ENCODE measurements around the gene NT5DC1.

NT5DC1 gene

GRCh38 chr6:116106146-116106545 lies 5.5 kb downstream of the NT5DC1 start:
- no peaks in the 10 kb centered on the region for H3K9me3 Mint-ChIP-seq
- H3K27ac Mint-ChIP-seq = no peak overlapping the region
- ATAC-seq = no peak
- no peaks in the 10 kb centered on the region for H3K27me3 Mint-ChIP-seq
- DNase-seq = no peak
- peaks cover 46% of the 10 kb centered on the region for H3K4me1 Mint-ChIP-seq
- no peak overlapping the region for H3K4me3 Mint-ChIP-seq

DNA sequence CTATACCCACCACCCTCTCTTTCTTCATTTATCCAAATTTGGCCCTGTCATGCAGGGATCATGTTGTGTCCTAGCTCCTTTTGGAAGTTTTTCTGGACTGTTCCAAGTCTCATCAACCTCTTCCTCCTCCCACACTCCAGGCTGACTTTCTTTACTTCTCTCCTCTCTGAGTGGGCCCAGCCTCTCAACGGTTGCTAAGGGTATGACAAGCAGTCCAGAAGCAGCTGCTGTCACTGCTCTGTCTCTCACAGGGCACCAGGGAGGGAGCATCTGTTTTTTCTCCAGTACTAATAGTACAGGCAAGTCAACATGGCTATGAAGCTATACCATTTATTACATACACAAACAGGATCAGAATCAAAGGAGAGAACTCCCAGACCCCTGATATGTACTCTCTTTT lies 8.2 kb downstream of the NT5DC1 start:
- peaks cover 22% of the 10 kb centered on the region for H3K4me1 Mint-ChIP-seq
- DNase-seq = no peak
- H3K4me3 Mint-ChIP-seq = no peak overlapping the region
- no peaks in the 10 kb centered on the region for H3K9me3 Mint-ChIP-seq
- no peak for ATAC-seq
- H3K27me3 Mint-ChIP-seq = no peaks in the 10 kb centered on the region
- H3K27ac Mint-ChIP-seq = peak overlapping the region in 1 of 2 donors; percentile 13

DNA sequence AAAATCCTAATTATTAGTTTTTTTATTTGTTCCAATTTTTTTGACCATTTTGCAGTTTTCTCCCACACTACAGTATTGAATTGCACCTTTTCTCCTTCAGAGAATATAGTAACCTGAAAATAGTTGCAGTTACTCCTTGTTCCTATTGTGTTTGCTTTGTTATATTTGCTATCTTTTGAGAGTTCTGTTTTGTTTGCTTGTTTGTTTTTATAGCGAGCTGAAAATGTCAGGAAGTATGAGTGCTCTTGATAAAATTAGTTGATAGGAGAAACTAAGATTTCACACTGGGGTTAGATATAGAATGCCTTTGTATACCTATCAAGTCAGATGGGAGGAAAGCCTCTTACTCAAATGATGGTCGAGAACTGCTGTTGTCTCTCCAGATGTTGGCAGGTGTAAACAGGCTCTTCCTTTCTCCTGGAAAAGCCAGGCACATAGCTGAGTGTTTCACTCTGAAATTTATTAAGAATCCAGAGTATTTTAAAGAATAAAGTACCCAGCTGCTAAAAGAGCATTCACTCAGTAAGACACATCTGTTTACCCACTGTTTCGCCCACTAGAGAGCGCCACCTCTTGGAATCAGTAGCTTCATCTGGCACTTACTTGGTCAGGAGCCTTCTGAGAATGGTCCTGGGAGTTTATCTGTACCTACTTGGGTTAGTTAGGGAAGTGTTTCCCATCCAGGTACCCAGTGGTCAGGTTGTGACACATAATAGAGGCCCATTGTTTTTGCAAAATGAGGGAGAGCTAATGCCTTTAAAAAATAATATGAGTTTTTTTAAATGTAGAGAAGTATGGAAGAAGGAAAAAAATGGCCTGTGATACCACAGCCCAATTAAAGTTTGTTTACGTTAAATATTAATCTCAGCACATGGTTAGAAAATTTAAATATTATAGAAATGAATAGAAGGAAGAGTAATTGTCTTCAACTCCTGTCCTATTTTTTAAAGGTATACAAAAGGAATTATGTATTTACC lies 11.2 kb downstream of the NT5DC1 start:
- Mint-ChIP-seq H3K27ac (peak overlapping the region in 1 of 2 donors; percentile 23), H3K9me3 (no peaks in the 10 kb centered on the region), H3K27me3 (no peaks in the 10 kb centered on the region), H3K4me1 (no peaks in the 10 kb centered on the region), H3K4me3 (no peak overlapping the region)
- DNase-seq = no peak
- peak; percentile 48 for ATAC-seq

DNA sequence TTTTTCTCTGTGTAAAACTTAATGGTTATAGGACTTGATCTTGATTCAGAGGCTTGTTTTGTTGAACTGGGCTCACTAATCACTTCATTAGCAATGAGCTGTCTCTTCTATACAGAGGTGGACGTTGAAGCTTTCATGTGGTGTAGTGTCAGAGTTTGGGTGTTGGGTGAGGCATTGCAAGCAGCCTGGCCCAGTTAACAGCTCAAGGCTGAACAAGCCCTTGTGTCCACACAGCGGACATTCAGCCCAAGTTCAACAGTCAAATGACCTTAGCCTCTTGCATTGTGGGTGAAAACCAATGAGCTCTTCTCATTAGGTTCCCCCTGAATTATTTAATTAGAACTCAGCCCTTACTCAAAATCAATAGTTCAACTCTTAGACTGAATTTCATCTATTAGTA lies 12.7 kb downstream of the NT5DC1 start:
- DNase-seq = no peak
- no peaks in the 10 kb centered on the region for H3K27me3 Mint-ChIP-seq
- H3K4me3 Mint-ChIP-seq = no peak overlapping the region
- H3K9me3 Mint-ChIP-seq = no peaks in the 10 kb centered on the region
- no peak for ATAC-seq
- no peaks in the 10 kb centered on the region for H3K4me1 Mint-ChIP-seq
- H3K27ac Mint-ChIP-seq = no peak overlapping the region

GRCh38 chr6:116115781-116116180 lies 15.1 kb downstream of the NT5DC1 start:
- no peaks in the 10 kb centered on the region for H3K27me3 Mint-ChIP-seq
- H3K27ac Mint-ChIP-seq = no peak overlapping the region
- ATAC-seq (no peak), DNase-seq (no peak)
- no peak overlapping the region for H3K4me3 Mint-ChIP-seq
- no peaks in the 10 kb centered on the region for H3K4me1 Mint-ChIP-seq
- no peaks in the 10 kb centered on the region for H3K9me3 Mint-ChIP-seq

DNA sequence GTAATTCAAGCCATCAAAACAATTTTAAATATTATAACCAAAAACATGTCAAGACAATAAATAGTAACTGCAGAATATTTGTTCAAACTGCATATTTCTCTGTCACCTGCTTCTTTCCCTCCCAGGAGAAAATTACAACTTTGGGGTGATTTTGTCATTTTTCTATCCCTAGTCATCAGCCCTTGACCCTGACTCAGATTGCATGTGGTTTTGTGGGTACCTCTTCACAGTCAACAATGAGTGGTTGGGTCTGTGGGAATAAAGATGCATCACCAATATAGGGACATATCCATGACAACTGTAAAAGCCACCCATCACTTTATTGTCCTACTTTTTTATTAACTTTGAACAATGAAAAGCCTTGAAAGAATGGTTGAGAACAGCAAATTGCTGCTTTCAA lies 18.0 kb downstream of the NT5DC1 start:
- Mint-ChIP-seq H3K27me3 (no peaks in the 10 kb centered on the region), H3K4me1 (peaks cover 6% of the 10 kb centered on the region), H3K27ac (no peak overlapping the region), H3K9me3 (no peaks in the 10 kb centered on the region), H3K4me3 (no peak overlapping the region)
- ATAC-seq (peak; percentile 76), DNase-seq (no peak)

DNA sequence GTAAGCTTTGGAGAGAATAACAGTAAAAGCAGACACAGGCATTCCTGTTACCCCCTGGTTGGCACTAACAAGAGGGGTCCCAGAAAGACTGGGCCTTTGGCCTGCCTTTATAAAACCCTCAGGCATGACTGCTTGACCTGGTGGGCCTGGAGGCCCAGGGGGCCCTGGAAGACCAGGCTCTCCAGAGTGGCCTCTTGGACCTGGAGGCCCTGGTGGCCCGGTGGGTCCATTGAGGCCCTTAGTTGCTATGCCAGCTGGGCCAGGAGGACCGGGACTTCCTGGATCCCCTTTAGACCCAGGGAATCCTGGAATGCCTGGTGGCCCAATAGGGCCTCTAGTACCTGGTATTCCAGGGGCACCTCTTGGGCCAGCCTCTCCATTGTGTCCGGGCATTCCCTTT lies 19.8 kb downstream of the NT5DC1 start:
- H3K4me3 Mint-ChIP-seq = no peak overlapping the region
- ATAC-seq (no peak), DNase-seq (no peak)
- peaks cover 6% of the 10 kb centered on the region for H3K4me1 Mint-ChIP-seq
- no peaks in the 10 kb centered on the region for H3K9me3 Mint-ChIP-seq
- no peak overlapping the region for H3K27ac Mint-ChIP-seq
- no peaks in the 10 kb centered on the region for H3K27me3 Mint-ChIP-seq

- ATAC-seq = no peak
- peaks cover 6% of the 10 kb centered on the region for H3K4me1 Mint-ChIP-seq
These were observed 25.4 kb downstream of the NT5DC1 start, which contains the start of gene COL10A1 for GRCh38 chr6:116126032-116126431. Gene COL10A1 (minus strand): TSS chr6:116126132. CDS start chr6:116125492, 640 bp downstream.

GRCh38 chr6:116127771-116128493 lies 27.3 kb downstream of the NT5DC1 start:
- Mint-ChIP-seq H3K4me1 (no peaks in the 10 kb centered on the region), H3K4me3 (no peak overlapping the region)

More at GRCh38 chr6:116126032-116126431, 25.4 kb downstream of the NT5DC1 start, which contains the start of gene COL10A1:
- no peaks in the 10 kb centered on the region for H3K9me3 Mint-ChIP-seq
- H3K27ac Mint-ChIP-seq = no peak within 1 kb of the TSS
- no peaks in the 10 kb centered on the region for H3K27me3 Mint-ChIP-seq
- no peak for DNase-seq
- no peak within 1 kb of the TSS for H3K4me3 Mint-ChIP-seq

GRCh38 chr6:116133453-116133852 lies 32.8 kb downstream of the NT5DC1 start:
- no peaks in the 10 kb centered on the region for H3K27me3 Mint-ChIP-seq

More at GRCh38 chr6:116127771-116128493, 27.3 kb downstream of the NT5DC1 start:
- H3K9me3 Mint-ChIP-seq = no peaks in the 10 kb centered on the region
- DNase-seq (no peak), ATAC-seq (no peak)
- no peaks in the 10 kb centered on the region for H3K27me3 Mint-ChIP-seq
- H3K27ac Mint-ChIP-seq = no peak overlapping the region

DNA sequence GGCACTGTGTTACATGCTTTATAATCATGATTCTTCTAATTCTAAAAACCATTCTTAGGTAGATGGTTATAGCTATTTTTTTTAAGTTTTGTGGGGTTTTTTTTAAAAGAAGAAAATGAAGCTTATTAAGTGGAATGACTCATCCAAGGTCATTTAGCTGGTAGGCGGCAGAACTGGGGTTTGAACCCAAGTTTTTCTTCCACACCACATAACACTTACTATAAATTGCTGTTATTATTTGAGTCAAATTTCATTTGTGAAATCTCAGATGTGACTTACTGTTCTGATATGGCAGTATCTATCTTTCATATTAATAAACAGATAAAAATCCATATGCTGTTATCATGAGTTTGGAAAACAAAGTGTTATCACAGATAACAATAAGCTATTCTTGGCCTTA lies 35.7 kb downstream of the NT5DC1 start:
- Mint-ChIP-seq H3K27me3 (no peaks in the 10 kb centered on the region), H3K9me3 (no peaks in the 10 kb centered on the region), H3K4me1 (peaks cover 10% of the 10 kb centered on the region), H3K27ac (peak overlapping the region in 1 of 2 donors; percentile 65), H3K4me3 (no peak overlapping the region)
- peak; percentile 24 for ATAC-seq
- peak in 1 of 2 donors; percentile 16 for DNase-seq

More at GRCh38 chr6:116133453-116133852, 32.8 kb downstream of the NT5DC1 start:
- no peak for DNase-seq
- no peak for ATAC-seq
- no peaks in the 10 kb centered on the region for H3K9me3 Mint-ChIP-seq
- H3K27ac Mint-ChIP-seq = no peak overlapping the region
- H3K4me3 Mint-ChIP-seq = no peak overlapping the region
- H3K4me1 Mint-ChIP-seq = peaks cover 10% of the 10 kb centered on the region

DNA sequence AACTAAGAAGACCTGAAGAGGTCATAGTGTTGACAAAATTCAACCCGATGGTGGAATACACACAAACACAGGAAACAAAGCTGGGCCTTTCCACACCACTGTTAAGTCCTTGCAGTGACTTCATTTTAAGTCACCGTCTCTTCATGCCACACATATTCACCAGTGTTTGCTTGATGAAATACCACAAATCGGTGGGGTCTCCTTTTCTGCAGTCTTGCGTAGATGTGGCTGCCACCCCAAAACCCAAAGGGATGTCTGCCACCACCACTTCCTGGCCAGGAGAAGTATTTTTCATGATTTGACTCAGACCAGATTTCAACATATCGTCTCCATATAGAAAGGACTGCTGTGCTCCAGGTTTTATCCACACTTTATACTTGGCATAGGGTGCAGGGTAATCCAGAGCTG lies 36.3 kb downstream of the NT5DC1 start:
- no peaks in the 10 kb centered on the region for H3K9me3 Mint-ChIP-seq
- H3K27me3 Mint-ChIP-seq = no peaks in the 10 kb centered on the region
- ATAC-seq (peak; percentile 96), DNase-seq (peak in 1 of 2 donors; percentile 72)
- peak overlapping the region; percentile 29 to 32 for H3K4me3 Mint-ChIP-seq
- H3K27ac Mint-ChIP-seq = peak overlapping the region in 1 of 2 donors; percentile 65
- peaks cover 10% of the 10 kb centered on the region for H3K4me1 Mint-ChIP-seq

DNA sequence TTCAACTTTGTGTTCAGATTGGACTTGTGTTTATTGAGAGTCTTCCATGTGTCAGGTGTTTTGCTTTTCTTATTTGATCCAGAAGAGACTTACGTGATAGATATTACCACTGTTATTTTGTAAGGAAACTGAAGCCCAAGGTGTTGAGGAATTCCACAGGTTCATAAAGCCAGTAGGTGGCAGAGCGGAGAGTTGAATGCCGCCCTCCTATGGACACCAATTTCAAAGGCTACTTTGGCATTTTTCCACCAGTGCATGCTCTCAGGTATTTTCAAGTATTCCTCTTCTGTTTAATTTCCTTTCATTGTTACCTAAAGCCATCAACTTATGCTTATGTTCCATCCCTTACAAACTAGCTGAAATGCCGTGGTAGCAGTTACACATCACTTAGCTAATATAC lies 39.3 kb downstream of the NT5DC1 start:
- Mint-ChIP-seq H3K27ac (peak overlapping the region in 1 of 2 donors; percentile 27), H3K4me1 (peaks cover 10% of the 10 kb centered on the region), H3K9me3 (no peaks in the 10 kb centered on the region), H3K27me3 (no peaks in the 10 kb centered on the region), H3K4me3 (no peak overlapping the region)
- no peak for ATAC-seq
- DNase-seq = no peak

GRCh38 chr6:116144605-116145004 lies 44.0 kb downstream of the NT5DC1 start:
- DNase-seq (no peak), ATAC-seq (no peak)
- H3K27ac Mint-ChIP-seq = no peak overlapping the region
- no peak overlapping the region for H3K4me3 Mint-ChIP-seq
- H3K9me3 Mint-ChIP-seq = no peaks in the 10 kb centered on the region
- H3K27me3 Mint-ChIP-seq = no peaks in the 10 kb centered on the region
- no peaks in the 10 kb centered on the region for H3K4me1 Mint-ChIP-seq

- DNase-seq (no peak), ATAC-seq (no peak)
- Mint-ChIP-seq H3K27me3 (no peaks in the 10 kb centered on the region), H3K4me1 (no peaks in the 10 kb centered on the region), H3K27ac (no peak overlapping the region), H3K4me3 (no peak overlapping the region), H3K9me3 (no peaks in the 10 kb centered on the region)
These were observed 45.4 kb downstream of the NT5DC1 start for GRCh38 chr6:116145803-116146675.
